ENCODE data around the gene MFAP5. TPM values are rescaled to one million over a fixed set of nuclear protein-coding genes. Genes with fewer than 3 reads are reported as not detected.
"Not testable (repeated sequence)": the region's sequence is repeated elsewhere in the genome, so short reads cannot be mapped to it uniquely, and the experiment has no call there.

The MFAP5 gene
- total RNA-seq, 1 experiment from 2014 or later, result 0.96 TPM

- H3K36me3 Mint-ChIP-seq, result peaks cover 16% of the 10 kb centered on the region
- H3K27me3 Mint-ChIP-seq (ENCODE audit: low read depth), result no peaks in the 10 kb centered on the region
- H3K27ac Mint-ChIP-seq, result no peak overlapping the region
- TF ChIP-seq ZNF671 (CRISPR knock-in tag; IDR thresholded peaks at IDR 0.05), result no peak
- no peak for TF ChIP-seq NFE2L1 (CRISPR knock-in tag; IDR thresholded peaks at IDR 0.05)
- DNase-seq (ENCODE audit: low spot score) (no peak), ATAC-seq (no peak)
- ChIA-PET CTCF (interaction anchor here (0.7 to 1.3 kb wide), 3 partner anchors 13 to 34 kb away, joined by 3 to 5 read pairs (median 4); no protein-coding TSS in a partner anchor), POLR2A (no interaction called here)
- H3K4me1 Mint-ChIP-seq, result peaks cover 5% of the 10 kb centered on the region
- peaks cover 12% of the 10 kb centered on the region for H3K9me3 Mint-ChIP-seq
- no peak overlapping the region for H3K4me3 Mint-ChIP-seq
Measured at GRCh38 chr12:8622646-8623045, 40.0 kb downstream of the MFAP5 start.

GRCh38 chr12:8615206-8615605 lies 47.4 kb downstream of the MFAP5 start:
- ATAC-seq, result no peak
- H3K27me3 Mint-ChIP-seq (ENCODE audit: low read depth), result no peaks in the 10 kb centered on the region
- H3K36me3 Mint-ChIP-seq, result no peaks in the 10 kb centered on the region
- no peak overlapping the region for H3K4me3 Mint-ChIP-seq
- ChIA-PET POLR2A (interaction anchor here (0.5 kb wide), 1 partner anchor 42 kb away, joined by 4 read pairs; no protein-coding TSS in a partner anchor), CTCF (interaction anchor here (1.4 kb wide), 1 partner anchor 71 kb away, joined by 7 read pairs; no protein-coding TSS in a partner anchor)
- H3K9me3 Mint-ChIP-seq, result peaks cover 2% of the 10 kb centered on the region
- peaks cover 20% of the 10 kb centered on the region for H3K4me1 Mint-ChIP-seq
- H3K27ac Mint-ChIP-seq, result no peak overlapping the region
- TF ChIP-seq GABPB1 (CRISPR knock-in tag; IDR thresholded peaks at IDR 0.05) (no peak), GRHL2 (CRISPR knock-in tag; IDR thresholded peaks at IDR 0.05; ENCODE audit: insufficient replicate concordance, severe bottlenecking) (no peak), FOXP4 (CRISPR knock-in tag; IDR thresholded peaks at IDR 0.05) (no peak), SMAD3 (CRISPR knock-in tag; IDR thresholded peaks at IDR 0.05; ENCODE audit: borderline replicate concordance) (no peak), ZNF263 (CRISPR knock-in tag; IDR thresholded peaks at IDR 0.05; ENCODE audit: low read depth) (no peak), HMGA2 (CRISPR knock-in tag; IDR thresholded peaks at IDR 0.05) (no peak), CREB1 (CRISPR knock-in tag; IDR thresholded peaks at IDR 0.05) (no peak), ARID4B (CRISPR knock-in tag; IDR thresholded peaks at IDR 0.05; ENCODE audit: borderline replicate concordance) (no peak), RELA (CRISPR knock-in tag; IDR thresholded peaks at IDR 0.05; ENCODE audit: borderline replicate concordance) (no peak), CREM (CRISPR knock-in tag; IDR thresholded peaks at IDR 0.05) (no peak), ZBTB43 (CRISPR knock-in tag; IDR thresholded peaks at IDR 0.05) (no peak), ZNF281 (CRISPR knock-in tag; IDR thresholded peaks at IDR 0.05) (no peak), CBFB (CRISPR knock-in tag; IDR thresholded peaks at IDR 0.05; ENCODE audit: low read depth) (no peak), E2F5 (CRISPR knock-in tag; IDR thresholded peaks at IDR 0.05) (no peak), ZNF317 (CRISPR knock-in tag; IDR thresholded peaks at IDR 0.05; ENCODE audit: borderline replicate concordance, low read depth) (no peak), ZSCAN18 (CRISPR knock-in tag; IDR thresholded peaks at IDR 0.05) (no peak), TP53 (CRISPR knock-in tag; IDR thresholded peaks at IDR 0.05) (no peak), NR2C2 (CRISPR knock-in tag; IDR thresholded peaks at IDR 0.05) (no peak)
- DNase-seq (ENCODE audit: low spot score), result no peak

GRCh38 chr12:8613881-8614280 lies 48.7 kb downstream of the MFAP5 start:
- CTCF ChIA-PET, result interaction anchor here (1.4 to 1.8 kb wide), 2 partner anchors 43 to 69 kb away, joined by 5 to 7 read pairs; no protein-coding TSS in a partner anchor
- H3K27me3 Mint-ChIP-seq (ENCODE audit: low read depth); DNase-seq (ENCODE audit: low spot score); ATAC-seq; POLR2A ChIA-PET; H3K36me3 Mint-ChIP-seq; H3K4me3 Mint-ChIP-seq; H3K27ac Mint-ChIP-seq; H3K9me3 Mint-ChIP-seq: not testable (repeated sequence)
- peaks cover 27% of the 10 kb centered on the region for H3K4me1 Mint-ChIP-seq

All from WTC11 (cell line).